HepG2 (cell line): ENCODE results near the gene BRCA2. TPM values are rescaled to one million over a fixed set of nuclear protein-coding genes. Genes with fewer than 3 reads are reported as not detected.

Source experiments
- BCL3 ChIP-seq: sonication (generic); formaldehyde crosslinking; IDR thresholded peaks from 2 replicates; pipeline ENCODE4 v1.5.1; 2020; ENCODE audit warnings: mild to moderate bottlenecking, missing genetic modification reagents, moderate library complexity
- LBX2 ChIP-seq: sonication (generic); formaldehyde crosslinking; IDR thresholded peaks from 2 replicates; pipeline ENCODE4 v1.5.0; 2020; ENCODE audit warnings: missing genetic modification reagents, mild to moderate bottlenecking, borderline replicate concordance
- MXI1 ChIP-seq: IDR thresholded peaks from 3 replicates; pipeline ENCODE4 v1.6.1; 2012; ENCODE audit warnings: low read depth, low read length, inconsistent platforms, borderline replicate concordance
- NFATC3 ChIP-seq: sonication (generic); formaldehyde crosslinking; IDR thresholded peaks from 2 replicates; pipeline ENCODE4 v1.5.1; 2020; ENCODE audit warnings: mild to moderate bottlenecking, missing genetic modification reagents
- NR2C2 ChIP-seq: sonication (generic); formaldehyde crosslinking; IDR thresholded peaks from 2 replicates; pipeline ENCODE4 v1.4.0; 2020; ENCODE audit warnings: missing genetic modification reagents, mild to moderate bottlenecking, moderate library complexity, borderline replicate concordance
- REST ChIP-seq, 2 experiments: IDR thresholded peaks; 2 replicates each; pipeline ENCODE4 v1.6.1; 2011 to 2012; ENCODE audit warnings: low read length in 2 of 2, borderline replicate concordance in 1 of 2, low read depth in 1 of 2, mild to moderate bottlenecking in 1 of 2, moderate library complexity in 1 of 2
- SP5 ChIP-seq: IDR thresholded peaks from 2 replicates; pipeline ENCODE4 v1.6.1; 2016; ENCODE audit warnings: low read depth, borderline replicate concordance
- SRSF9 ChIP-seq: fragments of 200-400 bp; formaldehyde crosslinking; IDR thresholded peaks from 2 replicates; pipeline ENCODE4 v1.6.1; 2018; ENCODE audit warnings: borderline replicate concordance, mild to moderate bottlenecking, low read depth, low read length; ENCODE audit not compliant: insufficient read depth, poor library complexity, severe bottlenecking
- TFDP1 ChIP-seq: IDR thresholded peaks from 2 replicates; pipeline ENCODE4 v1.6.1; 2016; ENCODE audit warnings: missing compliant biosample characterization, missing genetic modification reagents, borderline replicate concordance
- ZNF251 ChIP-seq: sonication (generic); formaldehyde crosslinking; IDR thresholded peaks from 2 replicates; pipeline ENCODE4 v1.9.0; 2021; ENCODE audit warnings: mild to moderate bottlenecking, missing genetic modification reagents
- ZNF761 ChIP-seq: sonication (generic); formaldehyde crosslinking; conservative IDR thresholded peaks from 2 replicates; pipeline ENCODE4 v1.4.0; 2020; ENCODE audit warnings: mild to moderate bottlenecking, missing genetic modification reagents
- polyA plus RNA-seq, 8 experiments: library from polyadenylated mRNA; depleted of rRNA in 3 of 8; stranded (reverse) in 7 of 8; unstranded in 1 of 8; fragments of >200 nt; fragmentation: Illumina TruSeq in 4 of 8; extraction: Trizol in 4 of 8; gene quantifications; 2 replicates each; pipeline versions ENCODE4 v1.2.1 to v1.2.3, GENCODE V29; 2011 to 2016; ENCODE audit warnings: low read depth in 4 of 8, missing spikeins in 1 of 8, mixed read lengths in 1 of 8; ENCODE audit not compliant: insufficient read depth in 1 of 8
- total RNA-seq, 5 experiments: library from RNA; depleted of rRNA; stranded (reverse); fragments of >200 nt; fragmentation: Illumina TruSeq; extraction: Trizol; gene quantifications; 2 replicates each; pipeline ENCODE4 v1.2.3, GENCODE V29; 2016; ENCODE audit warnings: low read depth in 1 of 5
- TF ChIP-seq, protein P1 (sequence below): sonication (generic); formaldehyde crosslinking; conservative IDR thresholded peaks from 2 replicates; pipeline ENCODE4 v1.4.0; 2020; ENCODE audit warnings: missing genetic modification reagents
- TF ChIP-seq, protein P2 (sequence below): sonication (generic); formaldehyde crosslinking; conservative IDR thresholded peaks from 2 replicates; pipeline ENCODE4 v1.4.0; 2020; ENCODE audit warnings: missing genetic modification reagents
- TF ChIP-seq, protein P3 (sequence below): IDR thresholded peaks from 2 replicates; pipeline ENCODE4 v1.6.1; 2016; ENCODE audit warnings: low read depth, borderline replicate concordance
- TF ChIP-seq, protein P4 (sequence below): sonication (generic); formaldehyde crosslinking; IDR thresholded peaks from 2 replicates; pipeline ENCODE4 v1.8.1; 2023; ENCODE audit warnings: mild to moderate bottlenecking, missing genetic modification reagents

Gene BRCA2
- total and polyA plus RNA-seq, 2 of the 13 experiments (the other 11 are each of a cell fraction or from before 2014, with no cell fraction given), result 3.1 to 24.6 TPM

GRCh38 chr13:32427852-32428580 lies 112.7 kb downstream of the BRCA2 start, which contains the start of gene N4BP2L1 (continued):
- TF ChIP-seq, protein P1, sequence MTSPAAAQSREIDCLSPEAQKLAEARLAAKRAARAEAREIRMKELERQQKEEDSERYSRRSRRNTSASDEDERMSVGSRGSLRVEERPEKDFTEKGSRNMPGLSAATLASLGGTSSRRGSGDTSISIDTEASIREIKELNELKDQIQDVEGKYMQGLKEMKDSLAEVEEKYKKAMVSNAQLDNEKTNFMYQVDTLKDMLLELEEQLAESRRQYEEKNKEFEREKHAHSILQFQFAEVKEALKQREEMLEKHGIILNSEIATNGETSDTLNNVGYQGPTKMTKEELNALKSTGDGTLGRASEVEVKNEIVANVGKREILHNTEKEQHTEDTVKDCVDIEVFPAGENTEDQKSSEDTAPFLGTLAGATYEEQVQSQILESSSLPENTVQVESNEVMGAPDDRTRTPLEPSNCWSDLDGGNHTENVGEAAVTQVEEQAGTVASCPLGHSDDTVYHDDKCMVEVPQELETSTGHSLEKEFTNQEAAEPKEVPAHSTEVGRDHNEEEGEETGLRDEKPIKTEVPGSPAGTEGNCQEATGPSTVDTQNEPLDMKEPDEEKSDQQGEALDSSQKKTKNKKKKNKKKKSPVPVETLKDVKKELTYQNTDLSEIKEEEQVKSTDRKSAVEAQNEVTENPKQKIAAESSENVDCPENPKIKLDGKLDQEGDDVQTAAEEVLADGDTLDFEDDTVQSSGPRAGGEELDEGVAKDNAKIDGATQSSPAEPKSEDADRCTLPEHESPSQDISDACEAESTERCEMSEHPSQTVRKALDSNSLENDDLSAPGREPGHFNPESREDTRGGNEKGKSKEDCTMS (CRISPR knock-in tag), result no peak
- TF ChIP-seq NFATC3 (CRISPR knock-in tag) (no peak), ZNF251 (CRISPR knock-in tag) (no peak), SP5 (CRISPR knock-in tag) (peak; percentile 98), TFDP1 (CRISPR knock-in tag) (peak; percentile 23; the same call in 1 of the 2 replicates), ZNF761 (CRISPR knock-in tag) (peak; percentile 71), SRSF9 (no peak), BCL3 (peak; percentile 62), MXI1 (peak; percentile 91; the same call in 1 of the 3 replicates), LBX2 (CRISPR knock-in tag) (no peak), REST (IDR thresholded peaks at IDR 0.05; ENCODE audit: borderline replicate concordance in 1 of 2, low read depth in 1 of 2, low read length in 2 of 2) (no peak), NR2C2 (CRISPR knock-in tag) (peak; percentile 91)
- TF ChIP-seq, protein P2, sequence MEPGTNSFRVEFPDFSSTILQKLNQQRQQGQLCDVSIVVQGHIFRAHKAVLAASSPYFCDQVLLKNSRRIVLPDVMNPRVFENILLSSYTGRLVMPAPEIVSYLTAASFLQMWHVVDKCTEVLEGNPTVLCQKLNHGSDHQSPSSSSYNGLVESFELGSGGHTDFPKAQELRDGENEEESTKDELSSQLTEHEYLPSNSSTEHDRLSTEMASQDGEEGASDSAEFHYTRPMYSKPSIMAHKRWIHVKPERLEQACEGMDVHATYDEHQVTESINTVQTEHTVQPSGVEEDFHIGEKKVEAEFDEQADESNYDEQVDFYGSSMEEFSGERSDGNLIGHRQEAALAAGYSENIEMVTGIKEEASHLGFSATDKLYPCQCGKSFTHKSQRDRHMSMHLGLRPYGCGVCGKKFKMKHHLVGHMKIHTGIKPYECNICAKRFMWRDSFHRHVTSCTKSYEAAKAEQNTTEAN (CRISPR knock-in tag), result peak; percentile 78
- TF ChIP-seq, protein P3, sequence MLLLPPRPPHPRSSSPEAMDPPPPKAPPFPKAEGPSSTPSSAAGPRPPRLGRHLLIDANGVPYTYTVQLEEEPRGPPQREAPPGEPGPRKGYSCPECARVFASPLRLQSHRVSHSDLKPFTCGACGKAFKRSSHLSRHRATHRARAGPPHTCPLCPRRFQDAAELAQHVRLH (CRISPR knock-in tag), result 0 out of 2 replicates have a peak, but pooled peaks have one; percentile 82
- TF ChIP-seq, protein P4, sequence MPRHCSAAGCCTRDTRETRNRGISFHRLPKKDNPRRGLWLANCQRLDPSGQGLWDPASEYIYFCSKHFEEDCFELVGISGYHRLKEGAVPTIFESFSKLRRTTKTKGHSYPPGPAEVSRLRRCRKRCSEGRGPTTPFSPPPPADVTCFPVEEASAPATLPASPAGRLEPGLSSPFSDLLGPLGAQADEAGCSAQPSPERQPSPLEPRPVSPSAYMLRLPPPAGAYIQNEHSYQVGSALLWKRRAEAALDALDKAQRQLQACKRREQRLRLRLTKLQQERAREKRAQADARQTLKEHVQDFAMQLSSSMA, result no peak
